ENCODE measurements around the gene RFPL2. TPM values are rescaled to one million over a fixed set of nuclear protein-coding genes. Genes with fewer than 3 reads are reported as not detected.
"Not testable (repeated sequence)": the region's sequence is repeated elsewhere in the genome, so short reads cannot be mapped to it uniquely, and the experiment has no call there.

The RFPL2 gene
- total RNA-seq, 1 experiment from 2014 or later, result not detected

GRCh38 chr22:32205974-32206773 is 1.3 kb upstream of the RFPL2 start:
- DNase-seq (ENCODE audit: low read depth), result no peak

GRCh38 chr22:32204040-32204855 is 625 bp downstream of the RFPL2 start:
- no peak for DNase-seq (ENCODE audit: low read depth)

GRCh38 chr22:32203181-32204039 is 1.5 kb downstream of the RFPL2 start:
- no peak for DNase-seq (ENCODE audit: low read depth)

- DNase-seq (ENCODE audit: low read depth), result peak; percentile 34
Measured at GRCh38 chr22:32202539-32203180, 2.2 kb downstream of the RFPL2 start.

GRCh38 chr22:32202161-32202538 is 2.7 kb downstream of the RFPL2 start:
- no peak for DNase-seq (ENCODE audit: low read depth)

- no peak for DNase-seq (ENCODE audit: low read depth)
Measured at GRCh38 chr22:32200752-32201151, 4.1 kb downstream of the RFPL2 start.

- no peak for DNase-seq (ENCODE audit: low read depth)
Measured at GRCh38 chr22:32199961-32200360, 4.9 kb downstream of the RFPL2 start.

- no peak for DNase-seq (ENCODE audit: low read depth)
Measured at GRCh38 chr22:32199341-32199740, 5.5 kb downstream of the RFPL2 start.

GRCh38 chr22:32197553-32198226 is 7.2 kb downstream of the RFPL2 start:
- not testable (repeated sequence) for DNase-seq (ENCODE audit: low read depth)

- not testable (repeated sequence) for DNase-seq (ENCODE audit: low read depth)
Measured at GRCh38 chr22:32195900-32196299, 9.0 kb downstream of the RFPL2 start.

- DNase-seq (ENCODE audit: low read depth), result not testable (repeated sequence)
Measured at GRCh38 chr22:32193346-32193745, 11.5 kb downstream of the RFPL2 start.

GRCh38 chr22:32191021-32191420 is 13.9 kb downstream of the RFPL2 start:
- not testable (repeated sequence) for DNase-seq (ENCODE audit: low read depth)

- DNase-seq (ENCODE audit: low read depth), result no peak
Measured at GRCh38 chr22:32185821-32186220, 19.1 kb downstream of the RFPL2 start.

- DNase-seq (ENCODE audit: low read depth), result no peak
Measured at GRCh38 chr22:32183625-32184024, 21.2 kb downstream of the RFPL2 start.

GRCh38 chr22:32181043-32181442 is 23.8 kb downstream of the RFPL2 start:
- DNase-seq (ENCODE audit: low read depth), result no peak

- no peak for DNase-seq (ENCODE audit: low read depth)
Measured at GRCh38 chr22:32177221-32177765, 27.6 kb downstream of the RFPL2 start.

GRCh38 chr22:32175683-32176644 is 28.9 kb downstream of the RFPL2 start:
- no peak for DNase-seq (ENCODE audit: low read depth)

GRCh38 chr22:32175115-32175514 is 29.8 kb downstream of the RFPL2 start:
- DNase-seq (ENCODE audit: low read depth), result no peak

GRCh38 chr22:32165681-32166080 is 39.2 kb downstream of the RFPL2 start:
- no peak for DNase-seq (ENCODE audit: low read depth)
